GM21447 (cell line): Measurements from ENCODE around the gene DNASE1L1.

Experiments
- ATAC-seq: cut with Tn5 transposase; IDR thresholded peaks from one replicate; pipeline ENCODE4 v1.9.1; 2021; ENCODE audit not compliant: unreplicated experiment

The DNASE1L1 gene

DNA sequence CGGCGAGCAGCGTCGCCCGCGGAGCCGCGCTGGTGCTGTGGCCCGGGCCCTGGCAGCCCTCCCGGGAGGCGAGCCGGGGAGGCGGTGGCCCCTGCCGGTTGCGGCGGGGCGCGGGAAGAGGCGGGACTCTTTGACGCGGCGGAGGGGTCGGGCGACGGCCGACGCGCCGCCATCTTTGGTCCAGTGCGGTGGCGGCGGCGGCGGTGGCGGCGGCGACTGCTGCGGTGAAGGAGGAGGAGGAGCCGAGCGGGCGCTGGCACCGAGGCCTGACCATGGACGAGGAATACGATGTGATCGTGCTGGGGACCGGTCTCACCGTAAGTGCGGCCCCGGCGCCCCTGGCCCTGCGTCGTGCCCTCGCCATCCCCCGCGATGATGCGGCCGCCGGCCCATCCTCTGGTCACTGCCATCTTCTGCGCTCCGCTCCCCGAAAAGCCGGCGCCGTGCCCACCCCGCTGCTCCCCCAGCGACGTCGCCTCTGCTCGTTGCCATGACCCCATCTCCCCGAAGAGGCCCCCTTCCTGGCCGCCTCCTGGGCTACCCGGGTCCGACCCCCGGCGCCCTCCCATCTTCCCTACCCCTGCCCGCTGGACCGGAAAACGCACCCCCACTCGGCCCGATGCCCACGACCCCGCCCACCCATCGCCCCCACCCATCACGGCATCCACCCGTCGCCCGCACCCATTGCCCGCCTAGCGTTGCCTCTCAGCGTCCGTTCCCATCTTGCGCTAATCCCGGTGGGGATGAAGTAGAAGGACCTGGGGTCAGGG, 28.1 kb upstream of the DNASE1L1 start, which contains the start of gene GDI1:
GDI1 (plus strand) TSS at position 172 of the 770 bp plus-strand sequence; CDS start at position 273, 101 bp downstream.
- ATAC-seq: no peak

DNA sequence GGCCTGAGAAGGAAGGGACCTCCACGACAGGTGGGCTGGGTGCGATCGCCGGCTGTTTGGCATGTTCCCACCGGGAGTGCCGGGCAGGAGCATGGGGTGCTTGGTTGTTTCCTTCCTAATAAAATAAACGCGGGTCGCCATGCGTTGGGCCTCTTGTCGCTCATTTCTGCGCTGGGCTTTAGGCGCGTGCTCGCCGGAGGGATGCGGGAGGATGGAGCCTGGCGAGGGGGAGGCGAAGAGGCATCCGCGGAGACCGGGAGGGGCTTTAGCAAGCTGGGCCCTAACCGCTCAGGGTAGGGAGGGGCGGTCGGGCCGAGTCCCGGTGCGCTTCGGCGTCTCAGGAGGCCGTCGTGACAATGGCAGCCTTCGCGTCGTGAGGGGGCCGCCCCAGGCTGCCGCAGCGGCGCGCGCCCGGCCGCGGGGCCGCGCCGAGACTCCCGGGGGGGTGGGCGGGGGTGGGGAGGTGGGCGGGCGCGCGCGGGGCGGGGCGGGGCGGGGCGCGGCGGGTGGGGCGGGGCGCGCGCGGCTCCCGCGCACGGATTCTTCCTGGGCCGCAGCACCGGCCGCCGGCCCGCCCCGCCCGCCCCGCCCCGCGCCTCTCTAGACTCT, 27.4 kb upstream of the DNASE1L1 start:
- no peak for ATAC-seq

DNA sequence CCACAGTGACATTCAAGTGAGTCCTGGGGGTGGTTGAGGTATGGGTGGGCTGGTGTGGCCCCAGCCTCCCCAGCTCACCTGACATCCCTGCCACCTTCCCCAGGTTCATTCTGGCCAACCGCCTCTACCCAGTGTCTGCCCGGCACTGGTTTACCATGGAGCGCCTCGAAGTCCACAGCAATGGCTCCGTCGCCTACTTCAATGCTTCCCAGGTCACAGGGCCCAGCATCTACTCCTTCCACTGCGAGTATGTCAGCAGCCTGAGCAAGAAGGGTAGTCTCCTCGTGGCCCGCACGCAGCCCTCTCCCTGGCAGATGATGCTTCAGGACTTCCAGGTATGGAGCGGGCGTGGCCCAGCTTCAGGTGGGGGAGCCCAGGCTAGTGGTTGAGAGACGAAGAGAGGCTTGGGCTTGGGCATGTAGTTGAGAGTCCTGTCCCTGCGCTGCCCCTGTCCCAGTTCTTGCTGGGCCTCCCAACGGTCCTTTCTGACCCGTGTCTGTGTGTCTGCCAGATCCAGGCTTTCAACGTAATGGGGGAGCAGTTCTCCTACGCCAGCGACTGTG, 26.2 kb upstream of the DNASE1L1 start:
- no peak for ATAC-seq

DNA sequence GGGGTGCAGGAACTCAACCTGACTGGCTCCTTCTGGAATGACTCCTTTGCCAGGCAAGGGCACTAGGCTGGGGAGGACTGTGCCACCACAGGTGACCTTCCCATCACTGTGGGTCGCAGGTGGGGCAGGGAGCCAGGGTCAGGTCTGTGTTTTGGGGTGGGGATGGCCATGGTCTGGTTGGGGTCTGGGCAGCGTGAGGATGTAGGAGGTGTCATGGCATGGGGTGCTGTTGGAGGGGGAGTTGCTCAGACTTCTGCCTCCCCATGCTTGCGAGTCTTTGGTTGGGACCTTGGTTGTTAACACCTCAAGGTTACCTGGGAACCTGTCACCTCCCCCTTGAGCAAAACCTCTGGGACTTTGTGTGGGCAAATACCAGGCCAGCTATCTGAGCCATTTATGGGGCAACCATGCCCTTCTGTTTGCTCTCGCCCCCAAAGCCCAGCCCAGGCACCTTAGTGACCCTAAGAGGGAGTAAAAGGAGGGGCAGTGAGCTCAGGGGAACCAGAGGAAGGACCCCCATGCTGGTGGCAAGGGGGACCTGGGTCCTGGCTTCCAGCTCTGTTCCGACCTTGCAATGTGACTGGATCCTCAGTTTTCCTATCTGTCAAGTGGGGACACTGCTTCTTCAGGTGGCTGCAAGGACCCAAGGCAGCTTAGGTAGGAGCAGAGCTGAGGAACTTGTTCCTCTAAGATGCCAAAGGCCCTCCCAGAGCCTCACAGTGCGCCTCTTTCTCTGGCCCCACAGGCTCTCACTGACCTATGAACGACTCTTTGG, 25.5 kb upstream of the DNASE1L1 start:
- ATAC-seq: no peak

DNA sequence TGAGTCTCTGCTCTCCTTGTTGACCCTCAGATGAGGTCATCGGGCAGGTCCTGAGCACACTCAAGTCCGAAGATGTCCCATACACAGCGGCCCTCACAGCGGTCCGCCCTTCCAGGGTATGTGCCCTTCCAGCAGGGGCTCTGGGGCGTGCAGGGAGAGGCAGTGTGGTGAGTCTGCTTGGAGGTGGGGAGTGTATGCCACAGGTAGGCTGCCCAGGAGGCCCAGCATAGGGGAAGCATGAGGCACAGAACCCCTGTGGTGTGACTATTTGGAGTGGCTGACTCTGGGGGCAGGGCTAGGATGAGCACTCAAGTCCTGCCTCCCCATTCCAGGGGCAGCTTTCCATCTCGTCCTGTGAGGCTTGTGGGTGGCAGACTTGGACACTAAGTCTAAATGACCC, 24.6 kb upstream of the DNASE1L1 start:
- no peak for ATAC-seq

DNA sequence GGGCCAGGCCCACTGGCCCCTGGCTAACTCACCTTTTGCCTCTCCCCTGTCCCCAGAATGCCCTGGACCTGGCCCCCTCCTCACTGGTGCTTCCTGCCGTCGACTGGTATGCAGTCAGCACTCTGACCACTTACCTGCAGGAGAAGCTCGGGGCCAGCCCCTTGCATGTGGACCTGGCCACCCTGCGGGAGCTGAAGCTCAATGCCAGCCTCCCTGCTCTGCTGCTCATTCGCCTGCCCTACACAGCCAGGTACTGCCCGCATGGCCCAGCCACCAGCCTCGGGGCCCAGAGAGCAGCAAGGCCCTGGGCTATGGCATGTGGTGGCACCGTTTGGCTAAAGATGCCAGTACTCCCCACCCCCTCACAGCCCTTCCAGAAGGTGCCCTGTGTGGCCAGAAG, 23.2 kb upstream of the DNASE1L1 start:
- ATAC-seq: no peak

DNA sequence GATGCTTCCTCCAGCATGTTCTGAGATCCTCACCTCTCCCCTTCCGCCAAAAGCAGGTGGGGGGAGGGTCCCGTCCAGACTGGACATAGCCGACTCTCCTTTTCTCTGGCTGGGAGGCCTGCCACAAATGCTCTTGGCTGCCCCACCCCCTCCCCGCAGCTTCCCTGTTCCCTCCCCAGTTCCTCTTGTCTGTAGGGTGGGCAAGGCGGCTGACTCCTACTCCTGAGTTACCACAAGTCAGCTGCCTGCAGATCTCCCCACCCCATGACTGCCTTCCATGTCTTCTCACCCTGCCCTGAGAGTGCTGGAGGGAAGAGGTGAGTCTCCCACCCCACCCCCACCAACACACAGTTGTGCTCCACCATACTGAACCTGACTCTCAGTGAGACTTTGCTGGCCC, 22.3 kb upstream of the DNASE1L1 start:
- no peak for ATAC-seq

DNA sequence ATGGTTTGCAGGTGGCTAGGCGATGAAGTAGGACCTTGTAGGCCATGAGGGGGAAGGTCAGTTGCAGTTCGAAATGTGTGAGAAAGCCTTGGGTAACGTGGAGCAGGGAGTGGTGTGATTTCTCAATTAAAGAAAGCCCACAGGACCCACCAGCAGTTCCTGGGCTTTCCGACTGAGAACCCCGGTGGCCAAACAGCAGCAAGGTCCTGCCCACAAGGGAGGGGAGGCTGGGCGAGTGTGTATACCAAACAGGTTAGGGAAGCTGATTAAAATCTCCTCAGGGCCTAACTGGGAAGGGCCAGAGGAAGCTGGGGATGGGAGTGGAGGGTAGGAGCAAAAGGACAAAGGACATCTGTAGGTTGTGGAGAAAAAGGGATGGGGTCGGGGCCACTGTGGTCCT, 21.9 kb upstream of the DNASE1L1 start:
- no peak for ATAC-seq

DNA sequence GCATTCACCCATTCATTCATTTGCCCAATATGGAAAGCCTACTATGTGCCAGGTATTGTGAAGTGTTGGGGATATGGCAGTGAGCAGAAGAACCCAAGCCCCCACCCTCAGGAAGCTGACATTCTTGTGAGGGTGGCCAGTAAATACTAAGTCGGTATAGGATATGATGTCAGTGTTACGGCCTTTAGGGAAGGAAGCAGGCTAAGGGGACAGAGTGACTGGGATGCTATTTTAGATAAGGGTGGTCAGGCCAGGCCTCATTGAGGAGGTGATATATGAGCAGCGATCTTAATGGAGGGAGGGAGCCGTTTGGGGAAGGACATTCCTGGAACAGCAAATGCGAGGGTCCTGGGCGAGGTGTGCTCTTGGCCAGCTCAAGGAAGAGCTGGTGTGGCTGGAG, 21.4 kb upstream of the DNASE1L1 start:
- no peak for ATAC-seq

DNA sequence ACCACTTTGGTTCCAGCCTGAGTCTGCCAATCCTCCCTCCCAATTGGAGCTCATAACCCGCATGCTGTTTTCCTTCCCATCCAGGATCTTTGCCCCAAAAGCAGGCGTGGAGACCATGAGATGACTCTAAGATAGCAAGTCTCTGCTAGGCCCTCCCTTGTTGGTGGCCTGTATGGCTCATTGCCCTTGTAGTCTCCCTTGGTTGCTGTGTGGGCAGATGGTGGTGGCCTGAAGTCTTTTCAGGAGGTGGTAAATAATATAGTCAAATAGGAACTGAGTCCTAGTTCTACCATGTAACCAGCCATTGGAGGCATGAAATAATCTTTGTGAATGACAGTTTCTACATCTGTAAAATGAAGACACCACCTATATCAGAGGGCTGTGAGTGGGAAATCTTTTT, 20.7 kb upstream of the DNASE1L1 start:
- ATAC-seq: no peak

DNA sequence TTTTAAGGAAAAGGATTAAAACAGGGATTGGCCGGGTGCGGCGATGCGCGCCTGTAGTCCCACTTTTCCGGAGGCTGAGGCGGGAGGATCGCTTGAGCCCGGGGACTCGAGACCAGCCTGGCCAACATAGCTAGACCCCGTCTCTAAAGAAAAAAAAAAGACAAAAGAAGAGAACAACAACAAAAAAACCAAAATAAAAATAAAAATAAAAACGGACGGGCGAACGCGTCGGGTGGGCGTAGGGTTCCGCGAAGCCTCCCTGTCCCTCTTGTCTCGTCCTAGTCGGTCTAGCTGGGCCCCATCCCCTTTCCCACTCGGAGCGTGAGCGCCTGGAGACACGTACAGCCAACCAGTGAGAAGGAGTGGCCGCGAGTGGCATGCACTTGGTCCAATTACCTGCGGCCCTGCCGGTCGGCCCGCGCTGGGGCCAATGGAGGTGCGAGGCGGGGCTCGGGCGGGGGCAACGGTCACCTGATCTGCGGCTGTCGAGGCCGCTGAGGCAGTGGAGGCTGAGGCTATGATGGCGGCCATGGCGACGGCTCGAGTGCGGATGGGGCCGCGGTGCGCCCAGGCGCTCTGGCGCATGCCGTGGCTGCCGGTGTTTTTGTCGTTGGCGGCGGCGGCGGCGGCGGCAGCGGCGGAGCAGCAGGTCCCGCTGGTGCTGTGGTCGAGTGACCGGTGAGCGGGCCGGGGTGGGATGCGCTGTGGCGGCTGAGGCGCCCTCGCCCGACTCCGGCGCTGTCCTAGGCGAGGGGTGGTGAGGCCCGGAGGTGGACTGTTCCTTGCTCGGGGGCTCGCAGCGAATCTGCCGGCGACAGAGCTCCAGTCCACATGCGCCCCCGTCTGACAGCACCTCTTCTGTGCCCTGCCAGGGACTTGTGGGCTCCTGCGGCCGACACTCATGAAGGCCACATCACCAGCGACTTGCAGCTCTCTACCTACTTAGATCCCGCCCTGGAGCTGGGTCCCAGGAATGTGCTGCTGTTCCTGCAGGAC, 19.4 kb upstream of the DNASE1L1 start, which contains the start of gene ATP6AP1:
ATP6AP1 (plus strand) TSS at position 502 of the 996 bp plus-strand sequence; CDS start at position 518, 16 bp downstream.
- peak; percentile 97 for ATAC-seq

DNA sequence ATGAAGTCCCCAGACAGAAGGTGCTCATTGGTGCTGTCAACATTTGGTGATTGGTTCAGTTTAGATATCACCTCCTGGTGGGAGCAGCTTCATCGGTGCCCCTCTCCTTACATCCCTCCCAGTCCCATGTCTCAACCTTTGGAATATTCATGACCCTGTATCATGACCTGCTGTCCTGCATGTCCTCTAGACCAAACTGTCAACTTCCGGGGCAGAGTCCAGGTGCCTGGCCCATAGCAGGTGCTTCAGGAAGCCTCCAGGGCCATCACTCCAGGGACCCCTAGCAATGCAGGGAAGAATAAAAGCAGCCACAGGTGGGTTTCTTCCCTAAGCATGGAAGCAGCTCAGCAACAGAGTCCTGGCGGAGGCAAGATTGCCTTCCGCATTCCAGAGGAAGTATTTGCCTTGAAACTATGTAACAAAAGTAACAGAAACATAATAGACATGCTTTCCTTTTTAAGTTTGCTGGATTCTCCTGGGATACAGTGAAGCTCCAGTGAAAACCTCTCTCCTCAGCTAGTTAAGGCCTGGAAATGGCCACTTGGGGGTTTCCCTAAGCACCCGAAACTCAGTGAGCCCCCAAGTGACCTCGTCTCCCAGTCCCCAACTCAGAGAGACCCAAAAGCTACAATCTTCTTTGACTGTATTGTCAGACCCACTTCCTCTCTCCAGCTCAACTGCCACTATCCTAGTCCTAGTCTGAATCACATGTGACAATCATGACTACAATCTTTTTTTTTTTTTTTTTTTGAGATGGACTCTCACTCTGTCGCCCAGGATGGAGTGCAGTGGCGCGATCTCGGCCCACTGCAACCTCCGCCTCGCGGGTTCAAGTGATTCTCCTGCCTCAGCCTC, 18.1 kb upstream of the DNASE1L1 start:
- no peak for ATAC-seq

DNA sequence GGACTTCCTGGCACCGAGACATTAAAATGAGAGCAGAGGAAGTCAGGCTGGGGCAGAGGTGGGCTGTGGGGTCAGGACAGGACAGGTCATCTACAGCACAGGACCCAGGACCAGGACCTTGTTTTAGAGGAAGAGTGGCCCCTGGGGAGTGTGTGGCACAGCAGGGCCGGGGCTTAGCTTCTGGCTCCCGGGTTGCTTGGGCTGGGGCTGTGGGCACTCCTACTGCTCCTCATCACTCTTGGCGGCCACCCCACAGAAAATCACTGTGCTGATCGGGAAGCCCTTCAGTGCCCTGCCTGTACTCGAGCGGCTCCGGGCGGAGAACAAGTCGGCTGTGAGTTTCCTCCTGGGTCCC, 11.3 kb upstream of the DNASE1L1 start:
- ATAC-seq: no peak

DNA sequence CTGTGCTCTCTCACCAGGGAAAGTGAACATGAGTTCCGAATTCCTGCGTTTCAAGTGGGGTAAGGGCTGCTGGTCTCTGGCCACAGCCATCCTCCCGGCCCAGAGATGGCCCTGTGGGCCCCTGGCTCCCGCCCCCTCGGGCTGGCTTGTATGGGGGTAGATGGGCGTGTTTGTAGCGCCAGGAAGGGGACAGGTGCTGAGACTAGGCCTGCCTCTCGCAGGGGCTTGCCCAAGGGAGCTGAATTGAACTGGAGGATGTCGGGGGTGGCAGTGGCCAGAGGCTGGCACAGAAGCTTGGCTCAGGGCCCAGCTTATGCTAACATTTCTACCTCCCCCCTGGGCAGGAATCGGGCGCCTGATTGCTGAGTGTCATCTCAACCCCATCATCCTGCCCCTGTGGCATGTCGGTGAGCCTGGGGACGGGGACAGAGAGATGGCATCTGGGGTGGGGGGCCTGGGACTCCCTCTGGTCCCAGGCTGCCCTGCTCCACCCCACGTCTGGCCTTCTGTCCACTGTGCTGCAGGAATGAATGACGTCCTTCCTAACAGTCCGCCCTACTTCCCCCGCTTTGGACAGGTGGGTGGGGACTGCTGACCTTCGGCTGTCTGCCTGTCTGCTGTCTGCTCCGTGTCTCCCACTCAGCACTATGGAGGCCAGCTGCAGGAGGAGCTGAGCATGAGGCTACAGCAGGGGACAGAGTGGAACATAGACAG, 10.8 kb upstream of the DNASE1L1 start:
- ATAC-seq: no peak

DNA sequence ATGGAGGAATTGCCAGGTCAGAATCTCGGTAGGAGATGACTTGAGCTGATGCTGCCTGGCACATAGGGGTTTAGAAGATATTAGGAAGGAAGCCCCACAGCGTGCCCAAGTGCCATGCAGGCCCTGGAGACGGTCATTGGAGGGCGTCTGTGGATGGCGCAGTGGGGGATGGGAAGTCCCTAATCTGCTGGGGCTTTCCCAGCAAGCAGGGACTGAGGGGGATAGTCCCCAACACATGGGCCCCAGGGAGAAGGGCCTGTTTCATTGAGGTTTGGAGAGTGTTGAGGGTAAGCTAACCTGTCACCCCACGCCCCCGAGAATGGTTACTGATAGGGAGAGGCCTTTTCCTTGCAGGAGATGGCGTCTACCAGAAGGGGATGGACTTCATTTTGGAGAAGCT, 10.1 kb upstream of the DNASE1L1 start:
- ATAC-seq: no peak

DNA sequence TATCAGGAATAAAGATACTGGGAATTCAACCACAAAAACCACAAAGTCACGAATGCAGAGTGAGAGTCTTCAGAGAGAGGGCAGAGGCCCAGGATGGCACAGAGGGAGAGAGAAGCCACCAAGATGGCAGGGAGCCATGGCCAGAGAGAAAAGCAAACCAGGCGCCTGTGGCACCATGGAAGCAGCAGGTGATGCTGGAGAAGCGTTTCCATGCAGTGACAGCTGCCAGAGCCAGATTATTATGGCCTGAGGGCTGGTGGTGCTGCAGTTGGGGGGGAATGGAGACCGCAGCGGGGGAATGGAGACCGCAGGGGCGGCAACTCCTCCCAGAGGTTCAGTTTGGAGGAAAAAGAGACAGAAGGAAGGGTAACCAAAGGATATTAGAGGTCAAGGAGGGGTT, 8.1 kb upstream of the DNASE1L1 start:
- ATAC-seq: no peak

DNA sequence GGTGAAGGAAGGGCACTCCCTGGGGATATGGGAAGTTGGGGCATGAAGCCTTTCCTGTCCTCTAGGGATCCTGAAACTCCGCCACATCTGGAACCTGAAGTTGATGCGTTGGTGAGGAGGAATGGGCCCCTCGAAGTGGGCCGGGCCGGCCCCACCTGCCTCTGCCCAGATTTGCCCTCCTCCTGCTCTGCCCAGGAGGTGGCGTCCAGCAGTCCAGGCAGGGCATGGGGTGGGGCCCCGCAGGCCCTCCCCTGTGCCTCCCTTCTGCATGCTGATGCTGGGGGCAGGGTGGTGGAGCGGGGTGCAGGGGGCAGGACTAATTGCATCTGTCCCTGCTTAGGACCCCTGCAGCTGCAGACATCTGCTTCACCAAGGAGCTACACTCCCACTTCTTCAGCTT, 4.1 kb upstream of the DNASE1L1 start:
- ATAC-seq: no peak

DNA sequence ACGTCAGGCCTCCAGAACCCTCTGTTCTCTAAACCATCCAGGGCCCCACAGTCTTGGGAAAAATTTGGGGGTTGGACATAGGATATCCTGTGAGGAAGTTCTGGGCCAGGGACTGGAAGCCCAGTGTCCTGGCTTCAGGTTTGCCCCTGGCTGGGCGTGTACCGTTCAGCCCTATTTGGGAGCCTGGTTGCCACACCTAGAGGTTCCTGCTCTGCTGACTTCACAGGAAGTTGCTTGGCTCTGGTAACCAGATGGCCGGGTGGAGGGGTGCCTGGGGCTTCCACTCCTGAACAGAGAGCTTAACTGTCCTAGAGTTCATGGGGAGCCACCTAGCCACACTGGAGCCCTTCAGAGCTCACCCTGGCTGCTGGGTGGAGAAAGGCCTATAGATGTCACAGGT, 3.4 kb upstream of the DNASE1L1 start:
- ATAC-seq: no peak

DNA sequence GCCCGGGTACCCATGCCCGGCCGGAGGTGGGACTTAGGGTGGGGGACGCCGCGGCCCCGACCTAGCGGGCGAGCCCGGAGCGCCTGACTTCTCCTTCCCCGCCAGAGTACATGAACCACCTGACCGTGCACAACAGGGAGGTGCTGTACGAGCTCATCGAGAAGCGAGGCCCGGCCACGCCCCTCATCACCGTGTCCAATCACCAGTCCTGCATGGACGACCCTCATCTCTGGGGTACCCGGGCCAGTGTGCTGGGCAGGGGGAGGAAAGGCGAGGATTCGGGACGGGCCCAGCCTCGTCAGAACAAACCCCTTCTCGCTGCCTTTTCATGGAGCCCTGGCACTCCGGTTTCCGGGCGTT, 2.9 kb upstream of the DNASE1L1 start:
- ATAC-seq: peak; percentile 61
